Brain microvascular endothelial cell (primary cell): ENCODE results near the gene ROR1.

Experiments
- DNase-seq: peaks from one replicate; pipeline ENCODE4 v3.0.0-alpha.2; 2020
- H3K27ac ChIP-seq: fragments of 250-450 bp; sonication (Bioruptor Pico); 2 replicates; pipeline ENCODE4 v1.5.1; 2020; ENCODE audit warnings: mild to moderate bottlenecking, moderate library complexity
- H3K27me3 ChIP-seq: fragments of 250-450 bp; sonication (Bioruptor Pico); replicated peaks from 2 replicates; pipeline ENCODE4 v1.5.1; 2020; ENCODE audit warnings: mild to moderate bottlenecking
- H3K36me3 ChIP-seq: fragments of 250-450 bp; sonication (Bioruptor Pico); replicated peaks from 2 replicates; pipeline ENCODE4 v1.5.1; 2020; ENCODE audit warnings: mild to moderate bottlenecking
- H3K4me3 ChIP-seq: 2 replicates; pipeline ENCODE4 v1.5.1; 2011; ENCODE audit warnings: low read depth, mild to moderate bottlenecking, control low read depth, low read length, moderate library complexity
- in situ Hi-C: cut with HindIII; loops from 2 replicates; pipeline ENCODE4 v1.10.0; 2017; ENCODE audit warnings: low sequenced_read_pairs, low pct_ligation_motif_present
- TF ChIP-seq, protein P1 (sequence below): IDR thresholded peaks from 2 replicates; pipeline ENCODE4 v1.5.1; 2011; ENCODE audit warnings: low read depth, mild to moderate bottlenecking, moderate library complexity, low read length, control low read depth, inconsistent platforms; ENCODE audit errors: missing control alignments

Gene ROR1

GRCh38 chr1:63790989-63791388, 17.2 kb downstream of the ROR1 start:
- TF ChIP-seq, protein P1, sequence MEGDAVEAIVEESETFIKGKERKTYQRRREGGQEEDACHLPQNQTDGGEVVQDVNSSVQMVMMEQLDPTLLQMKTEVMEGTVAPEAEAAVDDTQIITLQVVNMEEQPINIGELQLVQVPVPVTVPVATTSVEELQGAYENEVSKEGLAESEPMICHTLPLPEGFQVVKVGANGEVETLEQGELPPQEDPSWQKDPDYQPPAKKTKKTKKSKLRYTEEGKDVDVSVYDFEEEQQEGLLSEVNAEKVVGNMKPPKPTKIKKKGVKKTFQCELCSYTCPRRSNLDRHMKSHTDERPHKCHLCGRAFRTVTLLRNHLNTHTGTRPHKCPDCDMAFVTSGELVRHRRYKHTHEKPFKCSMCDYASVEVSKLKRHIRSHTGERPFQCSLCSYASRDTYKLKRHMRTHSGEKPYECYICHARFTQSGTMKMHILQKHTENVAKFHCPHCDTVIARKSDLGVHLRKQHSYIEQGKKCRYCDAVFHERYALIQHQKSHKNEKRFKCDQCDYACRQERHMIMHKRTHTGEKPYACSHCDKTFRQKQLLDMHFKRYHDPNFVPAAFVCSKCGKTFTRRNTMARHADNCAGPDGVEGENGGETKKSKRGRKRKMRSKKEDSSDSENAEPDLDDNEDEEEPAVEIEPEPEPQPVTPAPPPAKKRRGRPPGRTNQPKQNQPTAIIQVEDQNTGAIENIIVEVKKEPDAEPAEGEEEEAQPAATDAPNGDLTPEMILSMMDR, result no peak
- DNase-seq, result no peak
- no peaks in the 10 kb centered on the region for H3K27me3 ChIP-seq
- no peak overlapping the region for H3K27ac ChIP-seq
- no peak overlapping the region for H3K4me3 ChIP-seq
- in situ Hi-C loops, result no loop called here
- H3K36me3 ChIP-seq, result no peaks in the 10 kb centered on the region

- in situ Hi-C loops, result no loop called here
- no peak for DNase-seq
- Histone ChIP-seq H3K27me3 (no peaks in the 10 kb centered on the region), H3K36me3 (no peaks in the 10 kb centered on the region), H3K4me3 (no peak overlapping the region), H3K27ac (no peak overlapping the region)
- TF ChIP-seq, protein P1, result no peak
These were observed 18.3 kb downstream of the ROR1 start for GRCh38 chr1:63792152-63792551.

- TF ChIP-seq, protein P1, result no peak
- Histone ChIP-seq H3K36me3 (no peaks in the 10 kb centered on the region), H3K27ac (no peak overlapping the region), H3K27me3 (no peaks in the 10 kb centered on the region), H3K4me3 (no peak overlapping the region)
- DNase-seq, result no peak
- in situ Hi-C loops, result no loop called here
These were observed 20.0 kb downstream of the ROR1 start for GRCh38 chr1:63793741-63794240.

DNA sequence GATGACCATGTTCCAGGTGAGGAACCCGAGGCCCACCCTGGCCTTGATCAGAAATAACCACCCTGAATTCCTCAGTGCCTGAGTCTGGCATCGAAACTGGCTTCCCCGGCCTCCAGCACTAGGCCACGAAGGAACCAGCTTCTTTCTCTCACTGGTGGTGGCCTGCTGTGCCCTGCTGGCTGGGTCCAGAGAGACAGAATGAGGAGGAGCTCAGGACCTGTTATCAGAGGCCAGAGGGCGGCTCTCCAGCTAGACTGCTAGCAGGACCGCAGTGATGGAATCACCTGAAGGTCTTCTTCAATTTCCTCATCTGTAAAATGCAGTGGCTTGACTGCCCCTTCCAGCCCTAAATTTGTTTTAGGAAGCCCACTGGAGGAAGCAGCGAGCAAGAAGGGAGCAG, 20.5 kb downstream of the ROR1 start:
- TF ChIP-seq, protein P1, result no peak
- Histone ChIP-seq H3K27me3 (no peaks in the 10 kb centered on the region), H3K27ac (no peak overlapping the region), H3K4me3 (no peak overlapping the region), H3K36me3 (no peaks in the 10 kb centered on the region)
- no peak for DNase-seq
- in situ Hi-C loops, result no loop called here

DNA sequence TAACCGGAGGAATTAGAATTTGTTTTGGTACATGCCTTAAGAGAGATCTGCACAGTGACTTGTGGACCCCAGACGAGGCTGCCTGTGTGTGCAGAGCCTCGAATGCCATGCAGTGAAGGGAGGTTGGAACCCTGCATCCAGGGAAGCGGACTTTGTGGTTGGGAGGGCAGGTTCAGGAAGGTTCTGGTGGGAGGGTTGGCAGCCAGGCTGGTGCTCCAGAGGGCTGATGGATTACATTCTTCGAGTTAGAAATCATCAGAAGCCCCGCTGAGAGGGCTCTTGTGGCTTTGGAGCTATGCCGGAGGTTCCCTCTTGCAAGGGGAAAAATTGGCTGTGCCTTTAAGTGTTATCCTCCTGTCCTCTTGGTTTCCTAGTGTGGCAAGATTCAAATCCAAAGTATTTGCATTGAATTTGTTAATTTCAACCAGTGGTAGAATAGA, 21.1 kb downstream of the ROR1 start:
- H3K4me3 ChIP-seq, result no peak overlapping the region
- TF ChIP-seq, protein P1, result no peak
- no peaks in the 10 kb centered on the region for H3K36me3 ChIP-seq
- peak; percentile 61 for DNase-seq
- in situ Hi-C loops, result no loop called here
- H3K27me3 ChIP-seq, result no peaks in the 10 kb centered on the region
- no peak overlapping the region for H3K27ac ChIP-seq

- Histone ChIP-seq H3K27me3 (no peaks in the 10 kb centered on the region), H3K27ac (no peak overlapping the region), H3K36me3 (no peaks in the 10 kb centered on the region), H3K4me3 (no peak overlapping the region)
- DNase-seq, result no peak
- TF ChIP-seq, protein P1, result no peak
- in situ Hi-C loops, result no loop called here
These were observed 21.6 kb downstream of the ROR1 start for GRCh38 chr1:63795455-63795854.
